HepG2 (cell line): ENCODE data around the gene INKA1. TPM values are rescaled to one million over a fixed set of nuclear protein-coding genes. Genes with fewer than 3 reads are reported as not detected.

Source experiments
- ATAC-seq: fragments of 200-7000 bp; cut with Tn5 transposase; 3 replicates; pipeline ENCODE4 v1.9.1; 2020; ENCODE audit warnings: mild to moderate bottlenecking, moderate library complexity
- BruUV-seq: library from RNA; stranded (reverse); fragments of 400-500 nt; replicated peaks from 2 replicates; lab custom pipeline; 2021; lab: Mats Ljungman, UMichigan
- CTCF ChIA-PET: fragments of 300-600 bp; formaldehyde crosslinking; extraction: SDS; loops from one replicate; lab custom pipeline; 2021; ENCODE audit warnings: low total read pairs, inconsistent platforms, low intra/inter-chr PET ratio; lab: Yijun Ruan, JAX
- POLR2A ChIA-PET: fragments of 350-600 bp; sonication (Branson Sonifier 250); formaldehyde crosslinking; loops from one replicate; lab custom pipeline; 2020; ENCODE audit warnings: antibody characterized with exemption, inconsistent platforms; lab: Yijun Ruan, JAX
- DNase-seq: peaks from one replicate; pipeline ENCODE4 v3.0.0-alpha.2; 2015; ENCODE audit warnings: low spot score
- FAIRE-seq: peaks from 3 replicates; lab custom pipeline; 2011; peaks lifted over from hg19 to GRCh38; lab: Jason Lieb, UNC
- H2AFZ ChIP-seq: one replicate; pipeline ENCODE4 v1.6.1; 2011; ENCODE audit warnings: low read length, inconsistent platforms
- H3K27ac ChIP-seq: fragments of 300-600 bp; 3 replicates; pipeline ENCODE4 v1.8.0; 2011; ENCODE audit warnings: mixed run types, mild to moderate bottlenecking, mixed read lengths, low read length, inconsistent platforms; ENCODE audit not compliant: insufficient read depth; ENCODE audit errors: extremely low read length
- H3K27me3 ChIP-seq, 2 experiments: fragments of 200-600 bp in 1 of 2; 2 replicates in 1 of 2; 3 replicates in 1 of 2; pipeline versions ENCODE4 v1.6.0 to v1.8.0; 2011; ENCODE audit warnings: low read length in 2 of 2, mild to moderate bottlenecking in 2 of 2, moderate library complexity in 2 of 2, inconsistent platforms in 1 of 2; ENCODE audit not compliant: insufficient read depth in 2 of 2, control insufficient read depth in 1 of 2
- H3K36me3 ChIP-seq, 2 experiments: fragments of 200-600 bp in 1 of 2; replicated peaks in 1 of 2; 2 replicates in 1 of 2; 3 replicates in 1 of 2; pipeline versions ENCODE4 v1.5.1 to v1.8.0; 2011; ENCODE audit warnings: low read length in 2 of 2, inconsistent platforms in 1 of 2; ENCODE audit not compliant: insufficient read depth in 2 of 2, control insufficient read depth in 1 of 2
- H3K4me1 ChIP-seq: 2 replicates; pipeline ENCODE4 v1.5.1; 2012; ENCODE audit warnings: low read length, inconsistent platforms; ENCODE audit not compliant: insufficient read depth
- H3K4me2 ChIP-seq: 2 replicates; pipeline ENCODE4 v1.6.0; 2011; ENCODE audit warnings: low read depth, low read length, inconsistent platforms
- H3K4me3 ChIP-seq, 3 experiments: fragments of 200-600 bp in 1 of 3; sonication (generic), shearing (Covaris generic) in 1 of 3; replicated peaks in 1 of 3; 2 replicates each; pipeline ENCODE4 v1.5.1; 2011 to 2016; ENCODE audit warnings: low read length in 3 of 3, inconsistent platforms in 2 of 3, low read depth in 2 of 3, mild to moderate bottlenecking in 2 of 3, control low read depth in 1 of 3, mixed read lengths in 1 of 3; ENCODE audit not compliant: insufficient read depth in 1 of 3
- H3K79me2 ChIP-seq: one replicate; pipeline ENCODE4 v1.6.1; 2011; ENCODE audit warnings: low read length, inconsistent platforms; ENCODE audit not compliant: insufficient read depth
- H3K9ac ChIP-seq: 2 replicates; pipeline ENCODE4 v1.6.0; 2011; ENCODE audit warnings: mild to moderate bottlenecking, low read depth, low read length, inconsistent platforms; ENCODE audit not compliant: insufficient read depth
- H3K9me3 ChIP-seq: 2 replicates; pipeline ENCODE4 v1.5.1; 2012; ENCODE audit warnings: mild to moderate bottlenecking, low read length
- H4K20me1 ChIP-seq: 2 replicates; pipeline ENCODE4 v1.6.0; 2011; ENCODE audit warnings: inconsistent platforms, mild to moderate bottlenecking, low read length, moderate library complexity; ENCODE audit not compliant: insufficient read depth
- ELF1 ChIP-seq: sonication (generic); formaldehyde crosslinking; IDR thresholded peaks from 2 replicates; pipeline ENCODE4 v1.4.0; 2020; ENCODE audit warnings: missing genetic modification reagents
- ETV6 ChIP-seq: sonication (generic); formaldehyde crosslinking; conservative IDR thresholded peaks from 2 replicates; pipeline ENCODE4 v1.4.0; 2020; ENCODE audit warnings: missing genetic modification reagents
- FLYWCH1 ChIP-seq: sonication (generic); formaldehyde crosslinking; IDR thresholded peaks from 2 replicates; pipeline ENCODE4 v1.8.1; 2023; ENCODE audit warnings: mild to moderate bottlenecking, missing genetic modification reagents
- HOMEZ ChIP-seq: IDR thresholded peaks from 2 replicates; pipeline ENCODE4 v1.6.1; 2016; ENCODE audit warnings: low read depth
- JDP2 ChIP-seq: sonication (generic); formaldehyde crosslinking; IDR thresholded peaks from 2 replicates; pipeline ENCODE4 v1.8.1; 2022; ENCODE audit warnings: missing genetic modification reagents, borderline replicate concordance
- KLF9 ChIP-seq: IDR thresholded peaks from 2 replicates; pipeline ENCODE4 v1.6.1; 2016; ENCODE audit warnings: low read depth
- NAIF1 ChIP-seq: sonication (generic); formaldehyde crosslinking; IDR thresholded peaks from 2 replicates; pipeline ENCODE4 v1.5.0; 2020; ENCODE audit warnings: mild to moderate bottlenecking, missing genetic modification reagents, borderline replicate concordance
- NCOR1 ChIP-seq: fragments of 200-600 bp; sonication (generic); IDR thresholded peaks from 2 replicates; pipeline ENCODE4 v1.7.0; 2017; ENCODE audit warnings: antibody characterized with exemption, low read length, borderline replicate concordance
- RARA ChIP-seq: IDR thresholded peaks from 2 replicates; pipeline ENCODE4 v1.6.1; 2016; ENCODE audit warnings: missing genetic modification reagents, missing compliant biosample characterization
- SAFB2 ChIP-seq: sonication (generic); formaldehyde crosslinking; IDR thresholded peaks from 2 replicates; pipeline ENCODE4 v1.5.1; 2020; ENCODE audit warnings: missing genetic modification reagents, low read depth, mild to moderate bottlenecking, borderline replicate concordance
- SKI ChIP-seq: fragments of 450-650 bp; IDR thresholded peaks from one replicate; pipeline ENCODE4 v1.6.1; 2018; ENCODE audit warnings: mild to moderate bottlenecking; ENCODE audit not compliant: partially characterized antibody
- THYN1 ChIP-seq: sonication (generic); formaldehyde crosslinking; IDR thresholded peaks from 2 replicates; pipeline ENCODE4 v1.8.1; 2023; ENCODE audit warnings: low read depth, mild to moderate bottlenecking, moderate library complexity, missing genetic modification reagents, borderline replicate concordance
- ZNF317 ChIP-seq: sonication (generic); formaldehyde crosslinking; IDR thresholded peaks from 2 replicates; pipeline ENCODE4 v1.5.0; 2020; ENCODE audit warnings: mild to moderate bottlenecking, missing genetic modification reagents
- ZNF644 ChIP-seq: IDR thresholded peaks from 2 replicates; pipeline ENCODE4 v1.6.1; 2016; ENCODE audit warnings: low read depth
- ZNF678 ChIP-seq: sonication (generic); formaldehyde crosslinking; IDR thresholded peaks from 2 replicates; pipeline ENCODE4 v1.4.0; 2020; ENCODE audit warnings: mild to moderate bottlenecking, missing genetic modification reagents
- WGBS: methylation state at CpG from one replicate; pipeline ENCODE4 v1.1.6; 2017; ENCODE audit warnings: low lambda C conversion rate; 5-methylcytosine and 5-hydroxymethylcytosine counted together
- in situ Hi-C: cut with HindIII; loops from 2 replicates; pipeline ENCODE4 v1.10.0; 2017; ENCODE audit warnings: low pct_unique_long_range_greater_than_20kb; ENCODE audit not compliant: extremely low pct_ligation_motif_present
- intact Hi-C: fragments of 100-400 bp; cut with micrococcal nuclease; formaldehyde crosslinking; loops from one replicate; pipeline ENCODE4 v1.10.0; 2022; ENCODE audit not compliant: unreplicated experiment
- polyA plus RNA-seq, 8 experiments: library from polyadenylated mRNA; depleted of rRNA in 3 of 8; stranded (reverse) in 7 of 8; unstranded in 1 of 8; fragments of >200 nt; fragmentation: Illumina TruSeq in 4 of 8; extraction: Trizol in 4 of 8; gene quantifications; 2 replicates each; pipeline versions ENCODE4 v1.2.1 to v1.2.3, GENCODE V29; 2011 to 2016; ENCODE audit warnings: low read depth in 4 of 8, missing spikeins in 1 of 8, mixed read lengths in 1 of 8; ENCODE audit not compliant: insufficient read depth in 1 of 8
- total RNA-seq, 5 experiments: library from RNA; depleted of rRNA; stranded (reverse); fragments of >200 nt; fragmentation: Illumina TruSeq; extraction: Trizol; gene quantifications; 2 replicates each; pipeline ENCODE4 v1.2.3, GENCODE V29; 2016; ENCODE audit warnings: low read depth in 1 of 5
- TF ChIP-seq, protein P1 (sequence below): sonication (generic); formaldehyde crosslinking; IDR thresholded peaks from 2 replicates; pipeline ENCODE4 v1.4.0; 2020; ENCODE audit warnings: missing genetic modification reagents
- TF ChIP-seq, protein P2 (sequence below), 2 experiments: sonication (generic) in 1 of 2; formaldehyde crosslinking in 1 of 2; IDR thresholded peaks; 2 replicates each; pipeline versions ENCODE4 v1.4.0 to v1.6.1; 2018 to 2020; ENCODE audit warnings: missing genetic modification reagents in 2 of 2, borderline replicate concordance in 1 of 2, low read depth in 1 of 2, mild to moderate bottlenecking in 1 of 2, missing biosample characterization in 1 of 2
- TF ChIP-seq, protein P3 (sequence below): sonication (generic); formaldehyde crosslinking; IDR thresholded peaks from 2 replicates; pipeline ENCODE4 v1.8.0; 2022; ENCODE audit warnings: mild to moderate bottlenecking, missing genetic modification reagents, borderline replicate concordance

The INKA1 gene
- total and polyA plus RNA-seq, 2 of the 13 experiments (the other 11 are each of a cell fraction or from before 2014, with no cell fraction given), result 0.22 to 0.41 TPM

DNA sequence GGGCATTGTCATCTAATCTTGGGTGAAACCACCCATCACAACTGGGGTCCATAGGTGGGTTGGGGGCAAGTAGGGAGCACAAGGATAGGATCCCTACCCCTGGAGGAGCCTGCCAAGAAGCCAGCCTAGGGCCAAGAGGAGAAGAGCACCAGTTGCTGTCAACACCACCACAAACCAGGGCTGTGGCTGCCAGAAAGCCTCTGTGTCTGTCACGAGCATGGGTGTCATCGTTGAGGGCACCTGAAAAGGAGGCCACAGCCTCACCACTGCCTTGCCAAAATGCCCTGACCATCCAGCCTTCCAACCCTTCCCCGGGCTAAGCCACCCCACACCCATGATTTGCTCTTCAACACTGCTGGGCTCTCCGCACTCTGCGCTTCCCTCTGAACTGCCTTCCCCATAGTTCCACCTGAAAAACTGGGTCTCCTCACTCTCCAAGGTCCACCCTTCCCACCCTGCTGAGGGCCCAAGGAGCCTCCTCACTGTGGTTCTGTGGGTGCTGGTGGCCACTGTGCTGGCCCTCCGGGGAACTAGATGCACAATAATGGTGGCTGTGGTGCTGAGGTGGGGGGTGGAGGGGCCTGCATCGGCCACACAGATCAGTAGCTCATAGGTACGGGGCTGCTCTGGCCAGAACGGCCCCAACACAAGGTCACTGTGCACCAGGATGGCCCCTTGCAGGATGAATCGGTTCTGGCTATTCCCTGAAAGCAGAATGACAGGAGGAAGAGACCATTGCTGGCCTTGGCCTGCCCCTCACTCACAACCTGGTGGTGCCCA lies 10.5 kb upstream of the INKA1 start:
- intact Hi-C loops, result no loop called here
- ATAC-seq (no peak), DNase-seq (no peak)
- TF ChIP-seq SKI (no peak), ZNF644 (no peak), KLF9 (CRISPR knock-in tag) (no peak), RARA (CRISPR knock-in tag) (no peak), JDP2 (CRISPR knock-in tag) (no peak), NAIF1 (no peak), SAFB2 (no peak), ETV6 (CRISPR knock-in tag) (no peak), NCOR1 (no peak), ZNF317 (CRISPR knock-in tag) (no peak), ELF1 (no peak), ZNF678 (CRISPR knock-in tag) (no peak), HOMEZ (CRISPR knock-in tag) (no peak), THYN1 (CRISPR knock-in tag) (no peak), FLYWCH1 (CRISPR knock-in tag) (no peak)
- TF ChIP-seq, protein P1, sequence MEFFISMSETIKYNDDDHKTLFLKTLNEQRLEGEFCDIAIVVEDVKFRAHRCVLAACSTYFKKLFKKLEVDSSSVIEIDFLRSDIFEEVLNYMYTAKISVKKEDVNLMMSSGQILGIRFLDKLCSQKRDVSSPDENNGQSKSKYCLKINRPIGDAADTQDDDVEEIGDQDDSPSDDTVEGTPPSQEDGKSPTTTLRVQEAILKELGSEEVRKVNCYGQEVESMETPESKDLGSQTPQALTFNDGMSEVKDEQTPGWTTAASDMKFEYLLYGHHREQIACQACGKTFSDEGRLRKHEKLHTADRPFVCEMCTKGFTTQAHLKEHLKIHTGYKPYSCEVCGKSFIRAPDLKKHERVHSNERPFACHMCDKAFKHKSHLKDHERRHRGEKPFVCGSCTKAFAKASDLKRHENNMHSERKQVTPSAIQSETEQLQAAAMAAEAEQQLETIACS, result no peak
- TF ChIP-seq, protein P2, sequence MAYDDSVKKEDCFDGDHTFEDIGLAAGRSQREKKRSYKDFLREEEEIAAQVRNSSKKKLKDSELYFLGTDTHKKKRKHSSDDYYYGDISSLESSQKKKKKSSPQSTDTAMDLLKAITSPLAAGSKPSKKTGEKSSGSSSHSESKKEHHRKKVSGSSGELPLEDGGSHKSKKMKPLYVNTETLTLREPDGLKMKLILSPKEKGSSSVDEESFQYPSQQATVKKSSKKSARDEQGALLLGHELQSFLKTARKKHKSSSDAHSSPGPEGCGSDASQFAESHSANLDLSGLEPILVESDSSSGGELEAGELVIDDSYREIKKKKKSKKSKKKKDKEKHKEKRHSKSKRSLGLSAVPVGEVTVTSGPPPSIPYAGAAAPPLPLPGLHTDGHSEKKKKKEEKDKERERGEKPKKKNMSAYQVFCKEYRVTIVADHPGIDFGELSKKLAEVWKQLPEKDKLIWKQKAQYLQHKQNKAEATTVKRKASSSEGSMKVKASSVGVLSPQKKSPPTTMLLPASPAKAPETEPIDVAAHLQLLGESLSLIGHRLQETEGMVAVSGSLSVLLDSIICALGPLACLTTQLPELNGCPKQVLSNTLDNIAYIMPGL (CRISPR knock-in tag; IDR thresholded peaks at IDR 0.05; ENCODE audit: borderline replicate concordance in 1 of 2, low read depth in 1 of 2), result no peak
- TF ChIP-seq, protein P3, sequence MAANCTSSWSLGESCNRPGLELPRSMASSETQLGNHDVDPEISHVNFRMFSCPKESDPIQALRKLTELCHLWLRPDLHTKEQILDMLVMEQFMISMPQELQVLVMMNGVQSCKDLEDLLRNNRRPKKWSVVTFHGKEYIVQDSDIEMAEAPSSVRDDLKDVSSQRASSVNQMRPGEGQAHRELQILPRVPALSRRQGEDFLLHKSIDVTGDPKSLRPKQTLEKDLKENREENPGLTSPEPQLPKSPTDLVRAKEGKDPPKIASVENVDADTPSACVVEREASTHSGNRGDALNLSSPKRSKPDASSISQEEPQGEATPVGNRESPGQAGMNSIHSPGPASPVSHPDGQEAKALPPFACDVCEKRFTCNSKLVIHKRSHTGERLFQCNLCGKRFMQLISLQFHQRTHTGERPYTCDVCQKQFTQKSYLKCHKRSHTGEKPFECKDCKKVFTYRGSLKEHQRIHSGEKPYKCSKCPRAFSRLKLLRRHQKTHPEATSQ (CRISPR knock-in tag), result no peak

More for the DNA sequence above, 10.5 kb upstream of the INKA1 start:
- Histone ChIP-seq H3K36me3 (no peaks in the 10 kb centered on the region), H3K27me3 (peaks cover 0 to 1% of the 10 kb centered on the region in 2 experiments; a peak in 1 of 5 replicates), H3K4me2 (no peak overlapping the region), H4K20me1 (no peaks in the 10 kb centered on the region), H3K27ac (no peak overlapping the region), H3K79me2 (no peaks in the 10 kb centered on the region), H2AFZ (no peak overlapping the region), H3K9me3 (no peaks in the 10 kb centered on the region), H3K4me1 (peaks cover 39% of the 10 kb centered on the region), H3K9ac (no peak overlapping the region), H3K4me3 (no peak overlapping the region)
- ChIA-PET CTCF (no interaction called here), POLR2A (no interaction called here)
- no TSS peak for BruUV-seq
- FAIRE-seq, result no peak
- 87% methylated on average over 4 of the region's 10 CpGs for WGBS
- in situ Hi-C loops, result no loop called here
